HCT116 (cell line): ENCODE results near the gene SUV39H1. TPM values are rescaled to one million over a fixed set of nuclear protein-coding genes. Genes with fewer than 3 reads are reported as not detected.

Experiments used
- ATAC-seq: fragments of 200-7000 bp; cut with Tn5 transposase; 2 replicates; pipeline ENCODE4 v1.9.1; 2020; ENCODE audit warnings: mild to moderate bottlenecking, moderate library complexity
- BruUV-seq: library from RNA; stranded (reverse); fragments of 400-500 nt; replicated peaks from 2 replicates; lab custom pipeline; 2021; lab: Mats Ljungman, UMichigan
- CTCF ChIA-PET: fragments of 300-600 bp; sonication (Branson Sonifier 250); formaldehyde crosslinking; loops from one replicate; lab custom pipeline; 2021; ENCODE audit warnings: antibody characterized with exemption; lab: Charles Lee
- POLR2A ChIA-PET: fragments of 300-600, 350-600 bp; sonication (Branson Sonifier 250); formaldehyde crosslinking; loops from one replicate; lab custom pipeline; 2021; ENCODE audit warnings: antibody characterized with exemption; lab: Charles Lee
- RAD21 ChIA-PET, 2 experiments: fragments of 300-600 bp; sonication (Branson Sonifier 250); formaldehyde crosslinking; loops; one replicate each; lab custom pipeline; 2023; ENCODE audit warnings: low total read pairs in 2 of 2; ENCODE audit not compliant: uncharacterized antibody in 2 of 2, unreplicated experiment in 2 of 2, low non-redundant PET in 1 of 2; lab: Charles Lee
- DNase-seq: peaks from one replicate; pipeline ENCODE4 v3.0.0-alpha.2; 2010; ENCODE audit warnings: low read depth, low spot score
- H2AFZ ChIP-seq: fragments of 200-600 bp; shearing (Covaris generic), sonication (generic); 2 replicates; pipeline ENCODE4 v1.6.1; 2017; ENCODE audit warnings: low read depth, mixed run types, mixed read lengths, antibody characterized with exemption, low read length; ENCODE audit not compliant: poor library complexity, severe bottlenecking
- H3K27ac ChIP-seq: 2 replicates; pipeline ENCODE4 v1.5.1; 2012; ENCODE audit warnings: low read depth, low read length
- H3K27me3 ChIP-seq: fragments of 200-600 bp; sonication (generic); 2 replicates; pipeline ENCODE4 v1.6.1; 2016; ENCODE audit warnings: mixed run types, low read length, mixed read lengths; ENCODE audit not compliant: insufficient read depth
- H3K36me3 ChIP-seq, 2 experiments: fragments of 200-500 bp in 1 of 2; fragments of 200-600 bp in 1 of 2; sonication (Bioruptor generic) in 1 of 2; sonication (generic) in 1 of 2; 2 replicates each; pipeline versions ENCODE4 v1.5.1 to v1.6.1; 2014 to 2016; ENCODE audit warnings: low read length in 2 of 2, inconsistent platforms in 1 of 2, mixed read lengths in 1 of 2, mixed run types in 1 of 2; ENCODE audit not compliant: insufficient read depth in 2 of 2, control insufficient read depth in 1 of 2
- H3K4me1 ChIP-seq, 2 experiments: fragments of 200-600 bp in 1 of 2; sonication (generic) in 1 of 2; 2 replicates each; pipeline versions ENCODE4 v1.5.1 to v1.6.1; 2012 to 2017; ENCODE audit warnings: low read length in 2 of 2, inconsistent platforms in 1 of 2, mild to moderate bottlenecking in 1 of 2, mixed read lengths in 1 of 2, mixed run types in 1 of 2, moderate library complexity in 1 of 2; ENCODE audit not compliant: insufficient read depth in 2 of 2, control insufficient read depth in 1 of 2
- H3K4me2 ChIP-seq: fragments of 200-600 bp; sonication (generic); 2 replicates; pipeline ENCODE4 v1.6.1; 2017; ENCODE audit warnings: mixed run types, low read length, mixed read lengths
- H3K4me3 ChIP-seq, 2 experiments: fragments of 200-600 bp in 1 of 2; sonication (generic) in 1 of 2; replicated peaks in 1 of 2; 2 replicates each; pipeline ENCODE4 v1.5.1; 2011 to 2016; ENCODE audit warnings: low read length in 2 of 2, control low read depth in 1 of 2, low read depth in 1 of 2, mild to moderate bottlenecking in 1 of 2, mixed read lengths in 1 of 2, mixed run types in 1 of 2
- H3K79me2 ChIP-seq: fragments of 200-600 bp; sonication (generic); 2 replicates; pipeline ENCODE4 v1.6.1; 2017; ENCODE audit warnings: mild to moderate bottlenecking, mixed run types, low read length, moderate library complexity, mixed read lengths; ENCODE audit not compliant: insufficient read depth
- H3K9ac ChIP-seq: fragments of 200-600 bp; sonication (generic); 2 replicates; pipeline ENCODE4 v1.6.1; 2016; ENCODE audit warnings: low read length, mixed read lengths
- H3K9me2 ChIP-seq: fragments of 200-600 bp; sonication (generic), shearing (Covaris generic); 2 replicates; pipeline ENCODE4 v1.6.1; 2017; ENCODE audit warnings: mixed run types, mild to moderate bottlenecking, moderate library complexity; ENCODE audit not compliant: insufficient read depth
- H3K9me3 ChIP-seq, 2 experiments: fragments of 200-500 bp in 1 of 2; fragments of 200-600 bp in 1 of 2; sonication (Bioruptor generic) in 1 of 2; sonication (generic) in 1 of 2; 2 replicates each; pipeline ENCODE4 v1.6.1; 2014 to 2017; ENCODE audit warnings: low read length in 2 of 2, mixed read lengths in 2 of 2, inconsistent platforms in 1 of 2, low read depth in 1 of 2, mild to moderate bottlenecking in 1 of 2, mixed run types in 1 of 2, moderate library complexity in 1 of 2; ENCODE audit not compliant: control insufficient read depth in 1 of 2, insufficient read depth in 1 of 2
- H4K20me1 ChIP-seq: fragments of 200-600 bp; sonication (generic), shearing (Covaris generic); 2 replicates; pipeline ENCODE4 v1.6.1; 2017; ENCODE audit warnings: mixed run types, mild to moderate bottlenecking, moderate library complexity; ENCODE audit not compliant: insufficient read depth
- EGR1 ChIP-seq: IDR thresholded peaks from 2 replicates; pipeline ENCODE4 v1.6.1; 2012; ENCODE audit warnings: low read depth
- EZH2phosphoT487 ChIP-seq: fragments of 200-600 bp; IDR thresholded peaks from 2 replicates; pipeline ENCODE4 v1.6.1; 2018; ENCODE audit warnings: antibody characterized with exemption, borderline replicate concordance
- JUND ChIP-seq: IDR thresholded peaks from 2 replicates; pipeline ENCODE4 v1.6.1; 2012
- POLR2A ChIP-seq: IDR thresholded peaks from 2 replicates; pipeline ENCODE4 v1.7.0; 2011; ENCODE audit warnings: borderline replicate concordance; ENCODE audit not compliant: insufficient read depth, insufficient read length; ENCODE audit errors: extremely low read depth
- SIN3A ChIP-seq: IDR thresholded peaks from 2 replicates; pipeline ENCODE4 v1.6.1; 2012; ENCODE audit warnings: low read depth
- ZFX ChIP-seq: fragments of 450-650 bp; IDR thresholded peaks from 2 replicates; pipeline ENCODE4 v1.6.1; 2017
- intact Hi-C: fragments of 100-400 bp; cut with micrococcal nuclease; formaldehyde crosslinking; loops from 2 replicates; pipeline ENCODE4 v1.10.0; 2022
- total RNA-seq: library from RNA; stranded (reverse); gene quantifications from one replicate; pipeline ENCODE4 v1.2.1, GENCODE V29; 2021; ENCODE audit not compliant: unreplicated experiment
- TF ChIP-seq, protein P1 (sequence below), 3 experiments: fragments of 200-600 bp in 1 of 3; sonication (generic) in 1 of 3; IDR thresholded peaks in 2 of 3; conservative IDR thresholded peaks in 1 of 3; 2 replicates each; pipeline ENCODE4 v1.5.1; 2012 to 2017; ENCODE audit warnings: low read depth in 2 of 3, low read length in 2 of 3, antibody characterized with exemption in 1 of 3, borderline replicate concordance in 1 of 3, control low read depth in 1 of 3, mild to moderate bottlenecking in 1 of 3, mixed read lengths in 1 of 3, mixed run types in 1 of 3, moderate library complexity in 1 of 3; ENCODE audit not compliant: insufficient read depth in 1 of 3
- TF ChIP-seq, protein P2 (sequence below): IDR thresholded peaks from 2 replicates; pipeline ENCODE4 v1.6.1; 2012; ENCODE audit warnings: low read depth
- TF ChIP-seq, protein P3 (sequence below): IDR thresholded peaks from 2 replicates; pipeline ENCODE4 v1.6.1; 2012
- TF ChIP-seq, protein P4 (sequence below): IDR thresholded peaks from 2 replicates; pipeline ENCODE4 v1.6.1; 2011; ENCODE audit warnings: mild to moderate bottlenecking, low read length, moderate library complexity; ENCODE audit not compliant: insufficient replicate concordance; ENCODE audit errors: extremely low read depth

Gene SUV39H1
- total RNA-seq, 1 experiment from 2014 or later: 16.3 TPM

DNA sequence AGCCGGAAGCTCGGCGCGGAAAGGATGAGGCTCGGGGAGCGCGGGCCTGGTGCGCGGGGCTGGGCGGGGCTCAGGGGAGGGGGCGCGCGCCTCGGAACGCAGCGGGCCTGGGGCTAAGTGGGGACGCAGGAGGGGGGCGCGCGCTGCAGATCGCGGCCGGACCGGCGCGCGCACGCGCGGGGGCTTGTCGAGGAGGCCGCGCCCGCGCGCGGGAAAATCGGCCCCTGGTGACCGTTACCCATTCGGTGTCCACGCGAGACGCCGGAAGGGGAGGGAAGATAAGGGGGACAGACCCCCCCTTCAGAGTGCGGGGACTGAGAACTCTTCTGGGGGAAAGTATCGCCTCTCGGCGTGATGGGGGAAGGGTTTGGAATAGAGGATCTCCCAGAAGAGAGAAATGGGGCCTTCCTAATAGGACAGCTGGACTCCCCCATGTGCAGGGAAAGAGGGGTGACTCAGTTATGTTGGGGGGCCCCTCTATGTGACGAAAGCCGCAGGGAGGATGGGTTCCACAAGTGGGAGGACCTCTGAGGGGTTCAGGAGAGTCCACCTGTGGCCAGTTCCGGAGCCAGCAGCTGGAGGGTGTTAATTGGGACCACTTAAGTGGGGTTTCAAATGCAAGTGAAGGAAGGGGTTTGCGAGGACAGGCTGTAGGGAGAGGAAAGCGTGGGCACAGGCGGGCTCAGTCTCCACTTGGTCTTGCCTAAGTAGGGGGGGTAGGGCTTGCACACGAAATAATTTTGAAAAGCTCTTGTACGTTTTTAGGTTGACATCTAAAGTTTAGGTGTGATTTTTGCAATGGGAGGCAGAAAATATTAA lies 584 bp downstream of the SUV39H1 start:
- H3K4me3 ChIP-seq: peak overlapping the region; percentile 69 to 73
- H3K4me1 ChIP-seq: peaks cover 4 to 15% of the 10 kb centered on the region in 2 experiments
- no peaks in the 10 kb centered on the region for H4K20me1 ChIP-seq
- CTCF ChIA-PET: no interaction called here
- DNase-seq (no peak), ATAC-seq (peak; percentile 51)
- peak overlapping the region; percentile 72 for H3K27ac ChIP-seq
- H3K27me3 ChIP-seq: no peaks in the 10 kb centered on the region
- H3K36me3 ChIP-seq: peaks cover 4 to 5% of the 10 kb centered on the region in 2 experiments; a peak in 2 of 4 replicates
- H3K4me2 ChIP-seq: peak overlapping the region; percentile 91
- no peaks in the 10 kb centered on the region for H3K9me2 ChIP-seq
- POLR2A ChIA-PET: interaction anchor here (1.3 kb wide), 1 partner anchor 105 kb away, joined by 3 read pairs; the partner anchor contains the start of gene HDAC6
- H2AFZ ChIP-seq: no peak overlapping the region
- H3K9ac ChIP-seq: peak overlapping the region; percentile 67
- RAD21 ChIA-PET: no interaction called here
- no TSS peak for BruUV-seq
- no peaks in the 10 kb centered on the region for H3K9me3 ChIP-seq
- H3K79me2 ChIP-seq: peaks cover 35% of the 10 kb centered on the region
- intact Hi-C loops: no loop called here
- TF ChIP-seq EGR1 (0 out of 2 replicates have a peak, but pooled peaks have one; percentile 24), POLR2A (peak; percentile 21), SIN3A (0 out of 2 replicates have a peak, but pooled peaks have one; percentile 12), EZH2phosphoT487 (no peak), ZFX (0 out of 2 replicates have a peak, but pooled peaks have one; percentile 31), JUND (no peak)
- TF ChIP-seq, protein P1, sequence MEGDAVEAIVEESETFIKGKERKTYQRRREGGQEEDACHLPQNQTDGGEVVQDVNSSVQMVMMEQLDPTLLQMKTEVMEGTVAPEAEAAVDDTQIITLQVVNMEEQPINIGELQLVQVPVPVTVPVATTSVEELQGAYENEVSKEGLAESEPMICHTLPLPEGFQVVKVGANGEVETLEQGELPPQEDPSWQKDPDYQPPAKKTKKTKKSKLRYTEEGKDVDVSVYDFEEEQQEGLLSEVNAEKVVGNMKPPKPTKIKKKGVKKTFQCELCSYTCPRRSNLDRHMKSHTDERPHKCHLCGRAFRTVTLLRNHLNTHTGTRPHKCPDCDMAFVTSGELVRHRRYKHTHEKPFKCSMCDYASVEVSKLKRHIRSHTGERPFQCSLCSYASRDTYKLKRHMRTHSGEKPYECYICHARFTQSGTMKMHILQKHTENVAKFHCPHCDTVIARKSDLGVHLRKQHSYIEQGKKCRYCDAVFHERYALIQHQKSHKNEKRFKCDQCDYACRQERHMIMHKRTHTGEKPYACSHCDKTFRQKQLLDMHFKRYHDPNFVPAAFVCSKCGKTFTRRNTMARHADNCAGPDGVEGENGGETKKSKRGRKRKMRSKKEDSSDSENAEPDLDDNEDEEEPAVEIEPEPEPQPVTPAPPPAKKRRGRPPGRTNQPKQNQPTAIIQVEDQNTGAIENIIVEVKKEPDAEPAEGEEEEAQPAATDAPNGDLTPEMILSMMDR (IDR thresholded peaks at IDR 0.05 in 2 of 3, conservative IDR thresholded peaks at IDR 0.05 in 1 of 3; ENCODE audit: borderline replicate concordance in 1 of 3, insufficient read depth in 1 of 3, low read depth in 2 of 3, low read length in 2 of 3): no peak
- TF ChIP-seq, protein P2, sequence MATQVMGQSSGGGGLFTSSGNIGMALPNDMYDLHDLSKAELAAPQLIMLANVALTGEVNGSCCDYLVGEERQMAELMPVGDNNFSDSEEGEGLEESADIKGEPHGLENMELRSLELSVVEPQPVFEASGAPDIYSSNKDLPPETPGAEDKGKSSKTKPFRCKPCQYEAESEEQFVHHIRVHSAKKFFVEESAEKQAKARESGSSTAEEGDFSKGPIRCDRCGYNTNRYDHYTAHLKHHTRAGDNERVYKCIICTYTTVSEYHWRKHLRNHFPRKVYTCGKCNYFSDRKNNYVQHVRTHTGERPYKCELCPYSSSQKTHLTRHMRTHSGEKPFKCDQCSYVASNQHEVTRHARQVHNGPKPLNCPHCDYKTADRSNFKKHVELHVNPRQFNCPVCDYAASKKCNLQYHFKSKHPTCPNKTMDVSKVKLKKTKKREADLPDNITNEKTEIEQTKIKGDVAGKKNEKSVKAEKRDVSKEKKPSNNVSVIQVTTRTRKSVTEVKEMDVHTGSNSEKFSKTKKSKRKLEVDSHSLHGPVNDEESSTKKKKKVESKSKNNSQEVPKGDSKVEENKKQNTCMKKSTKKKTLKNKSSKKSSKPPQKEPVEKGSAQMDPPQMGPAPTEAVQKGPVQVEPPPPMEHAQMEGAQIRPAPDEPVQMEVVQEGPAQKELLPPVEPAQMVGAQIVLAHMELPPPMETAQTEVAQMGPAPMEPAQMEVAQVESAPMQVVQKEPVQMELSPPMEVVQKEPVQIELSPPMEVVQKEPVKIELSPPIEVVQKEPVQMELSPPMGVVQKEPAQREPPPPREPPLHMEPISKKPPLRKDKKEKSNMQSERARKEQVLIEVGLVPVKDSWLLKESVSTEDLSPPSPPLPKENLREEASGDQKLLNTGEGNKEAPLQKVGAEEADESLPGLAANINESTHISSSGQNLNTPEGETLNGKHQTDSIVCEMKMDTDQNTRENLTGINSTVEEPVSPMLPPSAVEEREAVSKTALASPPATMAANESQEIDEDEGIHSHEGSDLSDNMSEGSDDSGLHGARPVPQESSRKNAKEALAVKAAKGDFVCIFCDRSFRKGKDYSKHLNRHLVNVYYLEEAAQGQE: no peak
- TF ChIP-seq, protein P3, sequence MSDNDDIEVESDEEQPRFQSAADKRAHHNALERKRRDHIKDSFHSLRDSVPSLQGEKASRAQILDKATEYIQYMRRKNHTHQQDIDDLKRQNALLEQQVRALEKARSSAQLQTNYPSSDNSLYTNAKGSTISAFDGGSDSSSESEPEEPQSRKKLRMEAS: 0 out of 2 replicates have a peak, but pooled peaks have one; percentile 21
- TF ChIP-seq, protein P4, sequence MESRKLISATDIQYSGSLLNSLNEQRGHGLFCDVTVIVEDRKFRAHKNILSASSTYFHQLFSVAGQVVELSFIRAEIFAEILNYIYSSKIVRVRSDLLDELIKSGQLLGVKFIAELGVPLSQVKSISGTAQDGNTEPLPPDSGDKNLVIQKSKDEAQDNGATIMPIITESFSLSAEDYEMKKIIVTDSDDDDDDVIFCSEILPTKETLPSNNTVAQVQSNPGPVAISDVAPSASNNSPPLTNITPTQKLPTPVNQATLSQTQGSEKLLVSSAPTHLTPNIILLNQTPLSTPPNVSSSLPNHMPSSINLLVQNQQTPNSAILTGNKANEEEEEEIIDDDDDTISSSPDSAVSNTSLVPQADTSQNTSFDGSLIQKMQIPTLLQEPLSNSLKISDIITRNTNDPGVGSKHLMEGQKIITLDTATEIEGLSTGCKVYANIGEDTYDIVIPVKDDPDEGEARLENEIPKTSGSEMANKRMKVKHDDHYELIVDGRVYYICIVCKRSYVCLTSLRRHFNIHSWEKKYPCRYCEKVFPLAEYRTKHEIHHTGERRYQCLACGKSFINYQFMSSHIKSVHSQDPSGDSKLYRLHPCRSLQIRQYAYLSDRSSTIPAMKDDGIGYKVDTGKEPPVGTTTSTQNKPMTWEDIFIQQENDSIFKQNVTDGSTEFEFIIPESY: no peak
- TF ChIP-seq, all 23 proteins: peak for 5
